ENCODE measurements around the gene CDK8. TPM values are rescaled to one million over a fixed set of nuclear protein-coding genes. Genes with fewer than 3 reads are reported as not detected.
"Not testable (repeated sequence)": the region's sequence is repeated elsewhere in the genome, so short reads cannot be mapped to it uniquely, and the experiment has no call there.

Gene CDK8
- total RNA-seq, 2 donors from 2014 or later = 9.1 to 11.3 TPM

GRCh38 chr13:26259634-26260033 is 5.7 kb downstream of the CDK8 start:
- ATAC-seq (no peak), DNase-seq (no peak)
- no peaks in the 10 kb centered on the region for H3K27me3 Mint-ChIP-seq
- no peaks in the 10 kb centered on the region for H3K9me3 ChIP-seq (ENCODE audit: control insufficient read depth, low read length, poor library complexity, severe bottlenecking)
- H3K4me3 Mint-ChIP-seq = no peak overlapping the region
- no peak overlapping the region for H3K27ac Mint-ChIP-seq
- peaks cover 38% of the 10 kb centered on the region for H3K4me1 Mint-ChIP-seq
- H3K36me3 Mint-ChIP-seq (ENCODE audit: low read depth) = no peaks in the 10 kb centered on the region

- Mint-ChIP-seq H3K4me3 (no peak overlapping the region), H3K4me1 (peaks cover 41% of the 10 kb centered on the region), H3K36me3 (ENCODE audit: low read depth) (no peaks in the 10 kb centered on the region), H3K27me3 (no peaks in the 10 kb centered on the region), H3K27ac (no peak overlapping the region)
- ATAC-seq (no peak), DNase-seq (no peak)
- no peaks in the 10 kb centered on the region for H3K9me3 ChIP-seq (ENCODE audit: control insufficient read depth, low read length, poor library complexity, severe bottlenecking)
These were observed 8.2 kb downstream of the CDK8 start for GRCh38 chr13:26262156-26262555.

GRCh38 chr13:26266311-26266710 is 12.4 kb downstream of the CDK8 start:
- Mint-ChIP-seq H3K4me1 (peaks cover 42% of the 10 kb centered on the region), H3K27ac (no peak overlapping the region), H3K4me3 (no peak overlapping the region), H3K36me3 (ENCODE audit: low read depth) (no peaks in the 10 kb centered on the region), H3K27me3 (no peaks in the 10 kb centered on the region)
- DNase-seq (no peak), ATAC-seq (no peak)
- H3K9me3 ChIP-seq (ENCODE audit: control insufficient read depth, low read length, poor library complexity, severe bottlenecking) = no peaks in the 10 kb centered on the region

- Mint-ChIP-seq H3K36me3 (ENCODE audit: low read depth) (no peaks in the 10 kb centered on the region), H3K27ac (no peak overlapping the region), H3K4me1 (peaks cover 32% of the 10 kb centered on the region), H3K27me3 (no peaks in the 10 kb centered on the region), H3K4me3 (no peak overlapping the region)
- ATAC-seq (no peak), DNase-seq (no peak)
- H3K9me3 ChIP-seq (ENCODE audit: control insufficient read depth, low read length, poor library complexity, severe bottlenecking) = no peaks in the 10 kb centered on the region
These were observed 16.8 kb downstream of the CDK8 start for GRCh38 chr13:26270707-26271106.

GRCh38 chr13:26272621-26273020 is 18.7 kb downstream of the CDK8 start:
- H3K27ac Mint-ChIP-seq = no peak overlapping the region
- no peaks in the 10 kb centered on the region for H3K36me3 Mint-ChIP-seq (ENCODE audit: low read depth)
- peaks cover 23% of the 10 kb centered on the region for H3K4me1 Mint-ChIP-seq
- DNase-seq (no peak), ATAC-seq (no peak)
- H3K27me3 Mint-ChIP-seq = no peaks in the 10 kb centered on the region
- no peak overlapping the region for H3K4me3 Mint-ChIP-seq
- no peaks in the 10 kb centered on the region for H3K9me3 ChIP-seq (ENCODE audit: control insufficient read depth, low read length, poor library complexity, severe bottlenecking)

- ATAC-seq (no peak), DNase-seq (no peak)
- peaks cover 2% of the 10 kb centered on the region for H3K36me3 Mint-ChIP-seq (ENCODE audit: low read depth)
- H3K27me3 Mint-ChIP-seq = no peaks in the 10 kb centered on the region
- H3K27ac Mint-ChIP-seq = no peak overlapping the region
- no peaks in the 10 kb centered on the region for H3K9me3 ChIP-seq (ENCODE audit: control insufficient read depth, low read length, poor library complexity, severe bottlenecking)
- H3K4me3 Mint-ChIP-seq = no peak overlapping the region
- H3K4me1 Mint-ChIP-seq = peaks cover 9% of the 10 kb centered on the region
These were observed 26.4 kb downstream of the CDK8 start for GRCh38 chr13:26280295-26280694.

- DNase-seq = no peak
- no peak for ATAC-seq
- H3K27ac Mint-ChIP-seq = no peak overlapping the region
- H3K36me3 Mint-ChIP-seq (ENCODE audit: low read depth) = peaks cover 2% of the 10 kb centered on the region
- H3K4me3 Mint-ChIP-seq = no peak overlapping the region
- no peaks in the 10 kb centered on the region for H3K27me3 Mint-ChIP-seq
- no peaks in the 10 kb centered on the region for H3K9me3 ChIP-seq (ENCODE audit: control insufficient read depth, low read length, poor library complexity, severe bottlenecking)
- peaks cover 9% of the 10 kb centered on the region for H3K4me1 Mint-ChIP-seq
These were observed 26.9 kb downstream of the CDK8 start for GRCh38 chr13:26280822-26281221.

- H3K36me3 Mint-ChIP-seq (ENCODE audit: low read depth); H3K4me3 Mint-ChIP-seq; H3K4me1 Mint-ChIP-seq; H3K27ac Mint-ChIP-seq; H3K27me3 Mint-ChIP-seq; DNase-seq; ATAC-seq; H3K9me3 ChIP-seq (ENCODE audit: control insufficient read depth, low read length, poor library complexity, severe bottlenecking): not testable (repeated sequence)
These were observed 32.0 kb downstream of the CDK8 start for GRCh38 chr13:26285911-26286310.

- H3K4me1 Mint-ChIP-seq = peaks cover 12% of the 10 kb centered on the region
- H3K27ac Mint-ChIP-seq, ATAC-seq: not testable (repeated sequence)
These were observed 34.9 kb downstream of the CDK8 start for GRCh38 chr13:26288838-26289237.

GRCh38 chr13:26295812-26296211 is 41.9 kb downstream of the CDK8 start:
- peaks cover 38% of the 10 kb centered on the region for H3K4me1 Mint-ChIP-seq
- no peak overlapping the region for H3K4me3 Mint-ChIP-seq

More at GRCh38 chr13:26288838-26289237, 34.9 kb downstream of the CDK8 start:
- H3K36me3 Mint-ChIP-seq (ENCODE audit: low read depth); H3K4me3 Mint-ChIP-seq; H3K9me3 ChIP-seq (ENCODE audit: control insufficient read depth, low read length, poor library complexity, severe bottlenecking); DNase-seq; H3K27me3 Mint-ChIP-seq: not testable (repeated sequence)

GRCh38 chr13:26299168-26299750 is 45.3 kb downstream of the CDK8 start:
- Mint-ChIP-seq H3K4me1 (peaks cover 39% of the 10 kb centered on the region), H3K27me3 (no peaks in the 10 kb centered on the region), H3K36me3 (ENCODE audit: low read depth) (no peaks in the 10 kb centered on the region), H3K27ac (no peak overlapping the region), H3K4me3 (no peak overlapping the region)
- DNase-seq (no peak), ATAC-seq (no peak)
- no peaks in the 10 kb centered on the region for H3K9me3 ChIP-seq (ENCODE audit: control insufficient read depth, low read length, poor library complexity, severe bottlenecking)

More at GRCh38 chr13:26295812-26296211, 41.9 kb downstream of the CDK8 start:
- DNase-seq (no peak), ATAC-seq (no peak)
- no peaks in the 10 kb centered on the region for H3K27me3 Mint-ChIP-seq
- no peaks in the 10 kb centered on the region for H3K36me3 Mint-ChIP-seq (ENCODE audit: low read depth)
- H3K9me3 ChIP-seq (ENCODE audit: control insufficient read depth, low read length, poor library complexity, severe bottlenecking) = no peaks in the 10 kb centered on the region
- H3K27ac Mint-ChIP-seq = no peak overlapping the region

GRCh38 chr13:26300140-26300539 is 46.2 kb downstream of the CDK8 start:
- Mint-ChIP-seq H3K4me1 (peaks cover 38% of the 10 kb centered on the region), H3K4me3 (no peak overlapping the region), H3K36me3 (ENCODE audit: low read depth) (no peaks in the 10 kb centered on the region), H3K27me3 (no peaks in the 10 kb centered on the region), H3K27ac (no peak overlapping the region)
- H3K9me3 ChIP-seq (ENCODE audit: control insufficient read depth, low read length, poor library complexity, severe bottlenecking) = no peaks in the 10 kb centered on the region
- DNase-seq (no peak), ATAC-seq (no peak)

GRCh38 chr13:26305676-26306075 is 51.7 kb downstream of the CDK8 start:
- H3K4me1 Mint-ChIP-seq = peaks cover 41% of the 10 kb centered on the region

GRCh38 chr13:26307701-26308100 is 53.8 kb downstream of the CDK8 start:
- DNase-seq (no peak), ATAC-seq (no peak)
- no peak overlapping the region for H3K4me3 Mint-ChIP-seq
- H3K9me3 ChIP-seq (ENCODE audit: control insufficient read depth, low read length, poor library complexity, severe bottlenecking) = no peaks in the 10 kb centered on the region
- no peak overlapping the region for H3K27ac Mint-ChIP-seq
- peaks cover 2% of the 10 kb centered on the region for H3K36me3 Mint-ChIP-seq (ENCODE audit: low read depth)
- H3K4me1 Mint-ChIP-seq = peaks cover 28% of the 10 kb centered on the region
- no peaks in the 10 kb centered on the region for H3K27me3 Mint-ChIP-seq

More at GRCh38 chr13:26305676-26306075, 51.7 kb downstream of the CDK8 start:
- DNase-seq (no peak), ATAC-seq (no peak)
- H3K27ac Mint-ChIP-seq = no peak overlapping the region
- no peak overlapping the region for H3K4me3 Mint-ChIP-seq
- no peaks in the 10 kb centered on the region for H3K9me3 ChIP-seq (ENCODE audit: control insufficient read depth, low read length, poor library complexity, severe bottlenecking)
- H3K36me3 Mint-ChIP-seq (ENCODE audit: low read depth) = peaks cover 2% of the 10 kb centered on the region
- no peaks in the 10 kb centered on the region for H3K27me3 Mint-ChIP-seq
